Measurements from ENCODE around the gene WDR19.
"Not testable (repeated sequence)": the region's sequence is repeated elsewhere in the genome, so short reads cannot be mapped to it uniquely, and the experiment has no call there.

WDR19 gene

DNA sequence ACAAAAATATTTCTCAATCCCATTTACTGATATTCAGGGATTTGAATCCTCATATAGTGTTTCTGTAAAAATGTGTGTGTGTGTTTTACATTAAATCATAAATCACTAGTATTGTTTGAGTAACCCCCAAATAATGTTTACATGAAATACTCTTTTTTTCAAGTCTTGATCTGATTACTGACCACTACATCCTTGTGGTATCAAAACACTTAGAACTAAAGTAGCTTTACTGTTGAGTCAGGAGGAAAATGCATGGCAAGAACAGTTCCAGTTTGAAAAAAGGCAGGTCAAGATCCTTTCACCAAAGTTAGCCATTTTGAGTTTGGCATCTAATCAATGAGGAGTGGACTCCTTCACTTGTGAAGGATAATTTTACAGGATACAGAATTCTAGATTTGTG, 3.6 kb upstream of the WDR19 start:
- no peaks in the 10 kb centered on the region for H3K79me2 ChIP-seq (ENCODE audit: control insufficient read depth, insufficient read depth, low read length, unreplicated experiment)
- no peak overlapping the region for H3K27ac ChIP-seq (ENCODE audit: low read depth, low read length)
- peaks cover 5% of the 10 kb centered on the region for H3K4me1 ChIP-seq (ENCODE audit: control insufficient read depth, insufficient read depth, low read length, unreplicated experiment)
- no peaks in the 10 kb centered on the region for H3K36me3 ChIP-seq (ENCODE audit: insufficient read depth, low read length)
- H3K4me3 ChIP-seq (ENCODE audit: low read depth, low read length), result no peak overlapping the region
- no peak overlapping the region for H2AFZ ChIP-seq (ENCODE audit: low read length, unreplicated experiment)
- no peaks in the 10 kb centered on the region for H3K27me3 ChIP-seq (ENCODE audit: insufficient read depth, low read length)

DNA sequence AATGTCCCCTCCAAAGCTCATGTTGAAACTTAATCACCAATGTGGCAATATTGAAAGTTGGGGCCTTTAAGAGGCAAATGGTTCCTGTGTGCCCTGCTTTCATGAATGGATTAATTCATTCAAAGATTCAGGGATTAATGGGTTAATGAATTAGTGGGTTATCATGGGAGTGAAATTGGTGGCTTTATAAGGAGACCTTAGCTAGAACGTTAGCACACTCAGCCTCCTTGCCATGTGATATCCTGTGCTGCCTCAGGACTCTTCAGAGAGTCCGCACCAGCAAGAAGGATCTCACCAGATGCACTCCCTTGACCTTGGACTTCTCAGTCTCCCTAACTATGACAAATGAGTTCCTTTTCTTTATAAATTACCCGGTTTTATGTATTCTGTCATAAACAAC, 2.6 kb upstream of the WDR19 start:
- no peak overlapping the region for H3K27ac ChIP-seq (ENCODE audit: low read depth, low read length)

DNA sequence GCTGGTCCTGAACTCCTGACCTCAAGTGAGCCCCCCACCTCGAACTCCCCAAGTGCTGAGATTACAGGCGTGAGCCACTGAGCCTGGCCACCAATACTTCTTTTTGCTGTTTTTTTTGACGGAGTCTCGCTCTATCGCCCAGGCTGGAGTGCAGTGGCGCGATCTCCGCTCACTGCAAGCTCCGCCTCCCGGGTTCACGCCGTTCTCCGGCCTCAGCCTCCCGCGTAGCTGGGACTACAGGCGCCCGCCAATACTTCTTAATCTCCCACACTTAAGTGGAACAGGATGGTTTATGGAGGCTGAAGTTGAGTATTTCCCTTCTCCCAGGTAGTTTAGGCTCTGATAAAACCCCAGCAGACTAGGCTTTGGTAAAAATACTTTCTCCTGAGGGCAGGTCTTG, 1.7 kb upstream of the WDR19 start:
- not testable (repeated sequence) for H3K79me2 ChIP-seq (ENCODE audit: control insufficient read depth, insufficient read depth, low read length, unreplicated experiment); H3K27me3 ChIP-seq (ENCODE audit: insufficient read depth, low read length); H3K36me3 ChIP-seq (ENCODE audit: insufficient read depth, low read length); H3K27ac ChIP-seq (ENCODE audit: low read depth, low read length); H2AFZ ChIP-seq (ENCODE audit: low read length, unreplicated experiment); H3K4me1 ChIP-seq (ENCODE audit: control insufficient read depth, insufficient read depth, low read length, unreplicated experiment); H3K4me3 ChIP-seq (ENCODE audit: low read depth, low read length)

More for the DNA sequence above, 2.6 kb upstream of the WDR19 start:
- Histone ChIP-seq H2AFZ (ENCODE audit: low read length, unreplicated experiment) (no peak overlapping the region), H3K4me1 (ENCODE audit: control insufficient read depth, insufficient read depth, low read length, unreplicated experiment) (peaks cover 5% of the 10 kb centered on the region), H3K4me3 (ENCODE audit: low read depth, low read length) (no peak overlapping the region), H3K27me3 (ENCODE audit: insufficient read depth, low read length) (no peaks in the 10 kb centered on the region), H3K79me2 (ENCODE audit: control insufficient read depth, insufficient read depth, low read length, unreplicated experiment) (no peaks in the 10 kb centered on the region), H3K36me3 (ENCODE audit: insufficient read depth, low read length) (no peaks in the 10 kb centered on the region)

GRCh38 chr4:39181520-39181904, 817 bp upstream of the WDR19 start:
- Histone ChIP-seq H3K27ac (ENCODE audit: low read depth, low read length) (peak overlapping the region; percentile 13; the same call in 1 of the 2 replicates), H3K4me1 (ENCODE audit: control insufficient read depth, insufficient read depth, low read length, unreplicated experiment) (peaks cover 5% of the 10 kb centered on the region), H2AFZ (ENCODE audit: low read length, unreplicated experiment) (peak overlapping the region; percentile 97), H3K36me3 (ENCODE audit: insufficient read depth, low read length) (no peaks in the 10 kb centered on the region), H3K27me3 (ENCODE audit: insufficient read depth, low read length) (no peaks in the 10 kb centered on the region), H3K4me3 (ENCODE audit: low read depth, low read length) (peak overlapping the region; percentile 80), H3K79me2 (ENCODE audit: control insufficient read depth, insufficient read depth, low read length, unreplicated experiment) (no peaks in the 10 kb centered on the region)

- Histone ChIP-seq H3K27me3 (ENCODE audit: insufficient read depth, low read length) (no peaks in the 10 kb centered on the region), H3K4me3 (ENCODE audit: low read depth, low read length) (no peak overlapping the region), H3K36me3 (ENCODE audit: insufficient read depth, low read length) (peaks cover 41% of the 10 kb centered on the region), H3K27ac (ENCODE audit: low read depth, low read length) (no peak overlapping the region), H2AFZ (ENCODE audit: low read length, unreplicated experiment) (no peak overlapping the region), H3K4me1 (ENCODE audit: control insufficient read depth, insufficient read depth, low read length, unreplicated experiment) (no peaks in the 10 kb centered on the region), H3K79me2 (ENCODE audit: control insufficient read depth, insufficient read depth, low read length, unreplicated experiment) (no peaks in the 10 kb centered on the region)
Observed at GRCh38 chr4:39201963-39202362, 19.6 kb downstream of the WDR19 start.

GRCh38 chr4:39204543-39204942, 22.2 kb downstream of the WDR19 start:
- no peak overlapping the region for H3K27ac ChIP-seq (ENCODE audit: low read depth, low read length)
- peaks cover 49% of the 10 kb centered on the region for H3K36me3 ChIP-seq (ENCODE audit: insufficient read depth, low read length)
- no peaks in the 10 kb centered on the region for H3K4me1 ChIP-seq (ENCODE audit: control insufficient read depth, insufficient read depth, low read length, unreplicated experiment)
- no peaks in the 10 kb centered on the region for H3K79me2 ChIP-seq (ENCODE audit: control insufficient read depth, insufficient read depth, low read length, unreplicated experiment)
- H3K4me3 ChIP-seq (ENCODE audit: low read depth, low read length), result no peak overlapping the region
- no peaks in the 10 kb centered on the region for H3K27me3 ChIP-seq (ENCODE audit: insufficient read depth, low read length)
- no peak overlapping the region for H2AFZ ChIP-seq (ENCODE audit: low read length, unreplicated experiment)

DNA sequence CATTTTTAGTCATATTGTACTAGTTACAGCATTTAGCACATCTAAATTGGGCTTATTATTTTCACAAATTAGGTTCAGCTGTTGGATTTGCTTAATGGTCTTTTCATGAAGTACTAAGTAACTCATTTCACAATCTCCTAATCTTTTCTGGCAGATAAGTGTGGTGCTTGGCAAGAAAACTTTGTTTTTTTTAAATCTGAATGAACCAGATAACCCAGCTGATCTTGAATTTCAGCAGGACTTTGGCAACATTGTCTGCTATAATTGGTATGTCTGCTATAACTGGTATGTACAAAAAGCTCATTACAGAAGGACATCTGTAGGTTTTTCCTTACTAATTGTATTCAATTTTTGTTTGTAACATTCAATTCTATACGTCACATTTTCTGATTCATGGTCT, 22.7 kb downstream of the WDR19 start:
- no peaks in the 10 kb centered on the region for H3K4me1 ChIP-seq (ENCODE audit: control insufficient read depth, insufficient read depth, low read length, unreplicated experiment)
- peaks cover 49% of the 10 kb centered on the region for H3K36me3 ChIP-seq (ENCODE audit: insufficient read depth, low read length)
- no peak overlapping the region for H3K4me3 ChIP-seq (ENCODE audit: low read depth, low read length)
- H3K27me3 ChIP-seq (ENCODE audit: insufficient read depth, low read length), result no peaks in the 10 kb centered on the region
- H3K27ac ChIP-seq (ENCODE audit: low read depth, low read length), result no peak overlapping the region
- H3K79me2 ChIP-seq (ENCODE audit: control insufficient read depth, insufficient read depth, low read length, unreplicated experiment), result no peaks in the 10 kb centered on the region
- H2AFZ ChIP-seq (ENCODE audit: low read length, unreplicated experiment), result no peak overlapping the region

DNA sequence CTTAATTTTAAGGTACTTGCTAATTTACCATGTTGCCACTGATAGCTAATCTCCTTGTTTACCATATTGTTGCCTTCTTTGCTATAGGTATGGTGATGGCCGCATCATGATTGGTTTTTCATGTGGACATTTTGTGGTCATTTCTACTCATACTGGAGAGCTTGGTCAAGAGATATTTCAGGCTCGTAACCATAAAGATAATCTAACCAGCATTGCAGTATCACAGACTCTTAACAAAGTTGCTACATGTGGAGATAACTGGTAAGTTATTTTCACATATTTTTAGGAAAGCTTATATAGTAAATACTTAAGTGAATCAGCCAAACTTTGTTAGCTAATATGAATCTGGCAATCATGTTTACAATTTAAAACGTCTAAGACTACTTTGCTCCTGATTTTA, 23.1 kb downstream of the WDR19 start:
- Histone ChIP-seq H3K79me2 (ENCODE audit: control insufficient read depth, insufficient read depth, low read length, unreplicated experiment) (no peaks in the 10 kb centered on the region), H3K4me3 (ENCODE audit: low read depth, low read length) (no peak overlapping the region), H3K27ac (ENCODE audit: low read depth, low read length) (no peak overlapping the region), H3K36me3 (ENCODE audit: insufficient read depth, low read length) (peaks cover 49% of the 10 kb centered on the region), H3K27me3 (ENCODE audit: insufficient read depth, low read length) (no peaks in the 10 kb centered on the region), H2AFZ (ENCODE audit: low read length, unreplicated experiment) (no peak overlapping the region), H3K4me1 (ENCODE audit: control insufficient read depth, insufficient read depth, low read length, unreplicated experiment) (no peaks in the 10 kb centered on the region)

DNA sequence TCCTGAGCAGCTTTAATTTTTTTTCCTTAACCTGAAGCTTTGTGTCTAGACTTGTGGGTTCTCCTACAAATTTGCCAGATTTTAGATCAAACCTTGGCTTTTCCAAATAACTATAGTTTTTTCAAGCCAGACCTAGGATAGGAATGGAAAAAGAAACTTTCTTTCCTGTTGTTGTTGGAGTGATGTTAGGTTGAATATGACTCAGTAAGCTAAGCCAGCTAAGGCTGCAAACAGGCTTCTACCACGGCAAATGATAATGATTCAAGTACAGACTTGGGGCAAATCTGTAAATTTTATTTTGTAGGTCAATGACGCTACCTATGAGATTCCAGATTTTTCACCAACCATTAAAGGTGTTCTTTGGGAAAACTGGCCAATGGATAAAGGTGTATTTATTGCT, 45.6 kb downstream of the WDR19 start:
- Histone ChIP-seq H3K4me1 (ENCODE audit: control insufficient read depth, insufficient read depth, low read length, unreplicated experiment) (peaks cover 8% of the 10 kb centered on the region), H3K36me3 (ENCODE audit: insufficient read depth, low read length) (no peaks in the 10 kb centered on the region), H3K27ac (ENCODE audit: low read depth, low read length) (no peak overlapping the region), H3K4me3 (ENCODE audit: low read depth, low read length) (no peak overlapping the region), H2AFZ (ENCODE audit: low read length, unreplicated experiment) (no peak overlapping the region), H3K27me3 (ENCODE audit: insufficient read depth, low read length) (no peaks in the 10 kb centered on the region), H3K79me2 (ENCODE audit: control insufficient read depth, insufficient read depth, low read length, unreplicated experiment) (no peaks in the 10 kb centered on the region)

DNA sequence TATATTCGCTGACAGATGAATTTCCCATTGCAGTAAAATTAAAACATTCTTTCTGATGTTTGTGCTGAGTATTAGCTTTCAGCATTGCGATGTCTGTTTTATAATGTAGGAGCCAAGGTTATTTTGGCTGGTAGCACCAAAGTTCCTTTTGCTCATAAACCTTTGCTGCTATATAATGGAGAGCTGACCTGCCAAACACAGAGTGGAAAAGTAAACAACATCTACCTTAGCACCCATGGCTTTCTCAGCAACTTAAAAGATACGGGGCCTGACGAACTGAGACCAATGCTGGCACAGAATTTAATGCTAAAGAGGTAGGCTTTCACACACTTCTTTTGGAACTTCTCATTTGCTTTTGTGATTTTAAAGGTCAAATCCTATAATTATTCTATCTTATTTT, 46.0 kb downstream of the WDR19 start:
- Histone ChIP-seq H3K4me1 (ENCODE audit: control insufficient read depth, insufficient read depth, low read length, unreplicated experiment) (peaks cover 8% of the 10 kb centered on the region), H2AFZ (ENCODE audit: low read length, unreplicated experiment) (no peak overlapping the region), H3K4me3 (ENCODE audit: low read depth, low read length) (no peak overlapping the region), H3K79me2 (ENCODE audit: control insufficient read depth, insufficient read depth, low read length, unreplicated experiment) (no peaks in the 10 kb centered on the region), H3K27ac (ENCODE audit: low read depth, low read length) (no peak overlapping the region), H3K36me3 (ENCODE audit: insufficient read depth, low read length) (no peaks in the 10 kb centered on the region), H3K27me3 (ENCODE audit: insufficient read depth, low read length) (no peaks in the 10 kb centered on the region)

- H2AFZ ChIP-seq (ENCODE audit: low read length, unreplicated experiment), result no peak overlapping the region
- H3K4me1 ChIP-seq (ENCODE audit: control insufficient read depth, insufficient read depth, low read length, unreplicated experiment), result peaks cover 8% of the 10 kb centered on the region
- no peaks in the 10 kb centered on the region for H3K36me3 ChIP-seq (ENCODE audit: insufficient read depth, low read length)
- H3K27me3 ChIP-seq (ENCODE audit: insufficient read depth, low read length), result no peaks in the 10 kb centered on the region
- H3K4me3 ChIP-seq (ENCODE audit: low read depth, low read length), result no peak overlapping the region
- no peaks in the 10 kb centered on the region for H3K79me2 ChIP-seq (ENCODE audit: control insufficient read depth, insufficient read depth, low read length, unreplicated experiment)
- no peak overlapping the region for H3K27ac ChIP-seq (ENCODE audit: low read depth, low read length)
Observed at GRCh38 chr4:39230462-39230861, 48.1 kb downstream of the WDR19 start.

- H3K4me3 ChIP-seq (ENCODE audit: low read depth, low read length), result no peak overlapping the region
- no peaks in the 10 kb centered on the region for H3K27me3 ChIP-seq (ENCODE audit: insufficient read depth, low read length)
- H3K36me3 ChIP-seq (ENCODE audit: insufficient read depth, low read length), result no peaks in the 10 kb centered on the region
- H2AFZ ChIP-seq (ENCODE audit: low read length, unreplicated experiment), result no peak overlapping the region
- H3K4me1 ChIP-seq (ENCODE audit: control insufficient read depth, insufficient read depth, low read length, unreplicated experiment), result peaks cover 8% of the 10 kb centered on the region
- no peak overlapping the region for H3K27ac ChIP-seq (ENCODE audit: low read depth, low read length)
- H3K79me2 ChIP-seq (ENCODE audit: control insufficient read depth, insufficient read depth, low read length, unreplicated experiment), result no peaks in the 10 kb centered on the region
Observed at GRCh38 chr4:39231660-39232059, 49.3 kb downstream of the WDR19 start.

Measured in ACC112 (cell line).